Measurements from ENCODE around the gene EIF4G3. TPM values are rescaled to one million over a fixed set of nuclear protein-coding genes. Genes with fewer than 3 reads are reported as not detected.

The EIF4G3 gene
- total RNA-seq, 4 donors from 2014 or later: 18.8 to 75.0 (median 34.9) TPM

DNA sequence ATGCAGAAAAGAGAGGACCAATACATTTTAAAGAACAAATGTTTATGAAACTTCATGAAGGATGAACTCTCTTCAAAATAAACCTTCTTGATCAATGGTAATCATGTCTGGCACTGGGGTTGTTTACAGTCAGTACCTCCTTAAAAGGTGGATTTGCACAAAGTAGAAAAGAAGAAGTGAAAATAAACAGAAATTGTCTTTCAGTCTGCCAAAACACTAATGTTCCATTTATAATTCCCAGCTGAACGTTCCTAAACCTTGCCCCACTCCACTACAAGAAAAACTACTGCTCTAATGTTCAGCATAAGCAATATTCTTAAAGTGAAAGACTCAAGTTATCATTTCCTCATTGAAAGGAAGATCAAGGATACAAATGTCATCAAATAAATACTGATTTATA is 86.2 kb downstream of the EIF4G3 start:
- intact Hi-C loops (cut with DNase I; ENCODE audit: low total_unique reads): no loop called here
- no peaks in the 10 kb centered on the region for H3K9me3 ChIP-seq
- no peak for TF ChIP-seq POLR2A (IDR thresholded peaks at IDR 0.05)
- TF ChIP-seq, protein P1, sequence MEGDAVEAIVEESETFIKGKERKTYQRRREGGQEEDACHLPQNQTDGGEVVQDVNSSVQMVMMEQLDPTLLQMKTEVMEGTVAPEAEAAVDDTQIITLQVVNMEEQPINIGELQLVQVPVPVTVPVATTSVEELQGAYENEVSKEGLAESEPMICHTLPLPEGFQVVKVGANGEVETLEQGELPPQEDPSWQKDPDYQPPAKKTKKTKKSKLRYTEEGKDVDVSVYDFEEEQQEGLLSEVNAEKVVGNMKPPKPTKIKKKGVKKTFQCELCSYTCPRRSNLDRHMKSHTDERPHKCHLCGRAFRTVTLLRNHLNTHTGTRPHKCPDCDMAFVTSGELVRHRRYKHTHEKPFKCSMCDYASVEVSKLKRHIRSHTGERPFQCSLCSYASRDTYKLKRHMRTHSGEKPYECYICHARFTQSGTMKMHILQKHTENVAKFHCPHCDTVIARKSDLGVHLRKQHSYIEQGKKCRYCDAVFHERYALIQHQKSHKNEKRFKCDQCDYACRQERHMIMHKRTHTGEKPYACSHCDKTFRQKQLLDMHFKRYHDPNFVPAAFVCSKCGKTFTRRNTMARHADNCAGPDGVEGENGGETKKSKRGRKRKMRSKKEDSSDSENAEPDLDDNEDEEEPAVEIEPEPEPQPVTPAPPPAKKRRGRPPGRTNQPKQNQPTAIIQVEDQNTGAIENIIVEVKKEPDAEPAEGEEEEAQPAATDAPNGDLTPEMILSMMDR (IDR thresholded peaks at IDR 0.05): no peak
- peak overlapping the region in 1 of 2 donors; percentile 14 for H3K27ac ChIP-seq
- H3K27me3 ChIP-seq: no peaks in the 10 kb centered on the region
- no peaks in the 10 kb centered on the region for H3K36me3 ChIP-seq
- no peak overlapping the region for H3K4me3 ChIP-seq
- no peaks in the 10 kb centered on the region for H3K4me1 ChIP-seq
- no peak for DNase-seq

DNA sequence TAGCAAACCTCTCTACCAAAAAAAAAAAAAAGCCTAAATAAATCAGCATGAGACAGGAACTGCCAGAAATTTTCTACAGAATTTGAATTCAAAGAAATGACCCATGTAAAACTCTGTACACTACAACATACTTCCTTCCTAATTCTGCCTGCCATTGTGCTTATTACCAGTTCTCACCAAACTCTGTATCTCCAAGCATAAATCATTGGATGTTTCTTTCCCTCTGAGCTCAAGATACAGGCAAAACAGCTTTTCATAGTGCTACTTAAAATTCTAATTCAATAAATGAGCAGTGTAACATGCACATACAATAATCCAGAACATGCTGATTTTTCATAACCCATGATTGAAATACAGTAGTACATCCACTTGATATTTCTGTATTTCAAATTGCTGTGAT is 87.0 kb downstream of the EIF4G3 start:
- no peak overlapping the region for H3K27ac ChIP-seq
- TF ChIP-seq, protein P1 (IDR thresholded peaks at IDR 0.05): no peak
- no peak for TF ChIP-seq POLR2A (IDR thresholded peaks at IDR 0.05)
- DNase-seq: no peak
- no peaks in the 10 kb centered on the region for H3K36me3 ChIP-seq
- H3K4me3 ChIP-seq: no peak overlapping the region
- no peaks in the 10 kb centered on the region for H3K4me1 ChIP-seq
- no peaks in the 10 kb centered on the region for H3K27me3 ChIP-seq
- H3K9me3 ChIP-seq: no peaks in the 10 kb centered on the region
- intact Hi-C loops (cut with DNase I; ENCODE audit: low total_unique reads): no loop called here

DNA sequence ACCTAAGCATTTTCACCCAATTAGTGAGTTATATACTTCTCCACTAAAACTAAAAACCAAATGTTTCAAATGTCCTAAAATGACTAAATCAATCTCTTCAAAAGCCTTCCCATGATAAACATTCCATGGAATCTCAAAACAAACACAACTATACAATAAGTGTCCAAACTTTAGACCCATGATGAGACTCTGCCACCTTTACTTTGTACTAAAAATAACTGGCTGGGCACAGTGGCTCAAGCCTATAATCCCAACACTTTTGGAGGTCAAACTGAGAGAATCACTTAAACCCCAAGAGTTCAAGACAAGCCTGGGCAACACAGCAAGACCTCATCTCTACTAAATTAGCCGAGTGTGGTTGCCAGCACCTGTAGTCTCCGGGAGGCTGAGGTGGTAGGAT is 87.4 kb downstream of the EIF4G3 start:
- H3K27me3 ChIP-seq: no peaks in the 10 kb centered on the region
- H3K27ac ChIP-seq: no peak overlapping the region
- TF ChIP-seq, protein P1 (IDR thresholded peaks at IDR 0.05): no peak
- no peak for TF ChIP-seq POLR2A (IDR thresholded peaks at IDR 0.05)
- no peaks in the 10 kb centered on the region for H3K4me1 ChIP-seq
- DNase-seq: no peak
- H3K36me3 ChIP-seq: no peaks in the 10 kb centered on the region
- no peak overlapping the region for H3K4me3 ChIP-seq
- no peaks in the 10 kb centered on the region for H3K9me3 ChIP-seq
- intact Hi-C loops (cut with DNase I; ENCODE audit: low total_unique reads): no loop called here

DNA sequence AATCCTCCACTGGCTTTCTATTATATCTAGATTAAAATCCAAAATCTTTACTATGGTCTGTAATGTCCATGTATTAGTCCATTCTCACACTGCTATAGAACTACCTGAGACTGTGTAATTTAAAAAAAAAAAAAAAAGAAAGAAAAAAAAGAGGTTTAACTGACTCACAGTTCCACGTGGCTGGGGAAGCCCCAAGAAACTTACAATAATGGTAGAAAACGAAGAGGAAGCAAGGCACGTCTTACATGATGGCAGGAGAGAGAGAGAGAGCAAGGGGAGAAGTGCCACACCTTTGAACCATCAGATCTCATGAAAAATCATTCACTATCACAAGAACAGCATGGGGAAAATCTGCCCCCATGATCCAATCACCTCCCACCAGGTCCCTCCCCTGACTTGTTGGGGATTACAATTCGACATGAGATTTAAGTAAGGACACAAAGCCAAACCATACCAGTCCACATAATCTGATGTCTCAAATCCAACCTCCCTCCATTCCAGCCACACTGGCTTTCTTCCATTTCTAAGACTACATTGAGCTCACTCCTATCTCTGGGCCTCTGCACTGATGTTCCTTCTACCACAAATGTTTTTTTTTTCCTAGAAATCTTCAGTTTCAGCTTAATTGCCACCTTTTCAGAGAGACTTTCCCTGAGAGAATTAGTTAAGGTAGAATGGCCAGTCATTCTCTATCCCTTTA is 92.4 kb downstream of the EIF4G3 start:
- Histone ChIP-seq H3K4me1 (no peaks in the 10 kb centered on the region), H3K9me3 (no peaks in the 10 kb centered on the region), H3K36me3 (no peaks in the 10 kb centered on the region), H3K27me3 (no peaks in the 10 kb centered on the region), H3K27ac (no peak overlapping the region), H3K4me3 (no peak overlapping the region)
- intact Hi-C loops (cut with DNase I; ENCODE audit: low total_unique reads): no loop called here
- TF ChIP-seq POLR2A (IDR thresholded peaks at IDR 0.05): no peak
- TF ChIP-seq, protein P1 (IDR thresholded peaks at IDR 0.05): no peak
- no peak for DNase-seq

DNA sequence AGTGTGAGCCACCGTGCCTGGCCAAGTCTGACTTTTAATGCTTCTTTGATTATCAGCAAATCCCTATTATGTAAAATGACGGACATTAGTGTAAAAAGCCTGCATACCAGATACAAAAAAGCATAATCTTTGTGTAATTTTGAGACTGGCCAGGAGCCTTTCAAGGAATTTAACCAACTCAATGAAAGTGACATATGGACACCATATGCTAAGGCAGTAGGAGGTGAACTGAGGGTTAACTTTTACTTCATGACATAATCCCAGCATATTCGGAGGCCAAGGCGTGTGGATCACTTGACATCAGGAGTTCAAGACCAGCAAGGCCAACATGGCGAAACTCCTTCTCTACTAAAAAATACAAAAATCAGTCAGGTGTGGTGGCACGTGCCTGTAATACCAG is 94.6 kb downstream of the EIF4G3 start:
- no peaks in the 10 kb centered on the region for H3K9me3 ChIP-seq
- no peaks in the 10 kb centered on the region for H3K36me3 ChIP-seq
- TF ChIP-seq POLR2A (IDR thresholded peaks at IDR 0.05): no peak
- TF ChIP-seq, protein P1 (IDR thresholded peaks at IDR 0.05): no peak
- no peak overlapping the region for H3K4me3 ChIP-seq
- no peaks in the 10 kb centered on the region for H3K27me3 ChIP-seq
- intact Hi-C loops (cut with DNase I; ENCODE audit: low total_unique reads): no loop called here
- no peak overlapping the region for H3K27ac ChIP-seq
- no peaks in the 10 kb centered on the region for H3K4me1 ChIP-seq
- DNase-seq: no peak
